Activated CD4-positive, alpha-beta T cell treated with anti-CD3 and anti-CD28 coated beads for 1 hour (primary cell): ENCODE results near the gene UFC1.
"Not testable (repeated sequence)": the region's sequence is repeated elsewhere in the genome, so short reads cannot be mapped to it uniquely, and the experiment has no call there.

Source experiments
- DNase-seq: peaks from one replicate; pipeline ENCODE4 v3.0.0-alpha.2; 2020

Gene UFC1

GRCh38 chr1:161153682-161154337 lies at the start of gene UFC1:
UFC1 (plus strand) TSS chr1:161153978; CDS start chr1:161153998, 20 bp downstream.
- DNase-seq, result peak; percentile 69

DNA sequence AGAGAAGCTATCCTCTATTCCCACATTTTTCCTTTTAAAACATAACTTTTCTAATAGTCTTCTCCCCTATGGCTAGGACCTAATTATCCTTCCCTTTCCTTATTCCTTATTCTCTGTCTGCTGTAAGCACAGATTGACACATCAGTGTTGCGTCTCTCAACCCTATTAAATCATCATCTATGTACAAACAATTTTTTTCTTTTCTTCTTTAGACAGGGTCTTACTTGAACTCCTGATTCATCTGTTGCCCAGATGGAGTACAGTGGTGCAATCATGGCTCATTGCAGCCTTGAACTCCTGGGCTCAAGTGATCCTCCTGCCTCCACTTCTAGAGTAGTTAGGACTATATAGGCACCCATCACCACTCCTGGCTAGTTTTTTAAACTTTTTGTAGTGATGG lies 47.3 kb upstream of the UFC1 start:
- no peak for DNase-seq

DNA sequence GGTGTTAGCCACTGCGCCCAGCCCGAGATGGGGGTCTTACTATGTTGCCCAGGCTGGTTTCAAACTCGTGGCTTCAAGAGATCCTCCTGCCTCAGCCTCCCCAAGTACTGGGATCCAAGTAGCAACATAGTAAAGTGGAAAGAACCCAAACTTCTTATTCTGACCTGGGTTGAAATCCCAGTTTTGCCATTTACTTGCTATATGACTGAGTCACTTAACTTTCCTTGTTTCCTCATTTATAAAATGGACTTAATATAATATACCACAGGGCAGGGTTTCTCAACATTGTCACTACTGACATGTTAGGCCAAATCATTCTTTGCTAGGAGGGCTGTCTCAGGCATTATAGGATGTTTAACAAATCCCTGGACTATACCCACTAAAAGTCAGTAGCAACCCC lies 42.7 kb upstream of the UFC1 start:
- DNase-seq, result no peak

GRCh38 chr1:161111527-161111926 lies 42.3 kb upstream of the UFC1 start:
- no peak for DNase-seq

DNA sequence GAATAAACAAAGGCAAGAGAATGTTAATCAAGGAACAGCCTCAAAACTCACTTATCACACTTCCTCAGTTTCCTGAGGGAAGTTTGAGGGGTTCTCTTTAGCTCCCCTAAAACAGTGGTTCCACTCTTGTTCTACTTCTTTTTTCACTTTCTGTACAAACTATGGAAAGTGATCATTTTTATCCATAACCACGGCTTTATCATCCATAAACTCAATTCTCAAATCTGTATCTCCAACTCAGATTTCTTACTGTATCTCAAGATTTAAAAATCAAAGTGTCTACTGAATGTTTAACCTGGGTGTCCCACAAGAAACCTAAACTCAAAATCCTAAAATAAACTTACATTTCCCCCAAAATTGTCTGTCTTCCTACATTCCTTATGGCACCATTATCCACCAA lies 39.9 kb upstream of the UFC1 start:
- no peak for DNase-seq

DNA sequence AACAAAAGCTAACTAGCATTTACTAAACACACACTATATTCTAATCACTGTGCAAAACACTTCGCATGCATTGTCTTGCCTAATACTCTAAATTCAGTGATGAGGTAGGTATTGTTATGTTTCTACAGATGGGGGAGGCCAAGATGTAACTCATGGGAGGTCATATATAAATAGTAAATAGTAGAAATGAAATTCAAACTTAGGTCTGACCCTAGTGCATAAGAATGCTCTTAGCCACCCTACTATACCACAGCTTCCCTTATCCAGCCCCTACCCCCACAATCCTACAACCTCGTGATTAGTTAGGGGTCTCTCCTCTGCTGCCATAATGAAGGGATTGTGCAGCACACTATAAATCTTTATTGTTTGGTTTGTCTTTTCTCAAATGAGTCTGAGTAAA lies 39.2 kb upstream of the UFC1 start:
- no peak for DNase-seq

- DNase-seq, result no peak
Observed at GRCh38 chr1:161115132-161115711, 38.6 kb upstream of the UFC1 start.

- not testable (repeated sequence) for DNase-seq
Observed at GRCh38 chr1:161115961-161116360, 37.8 kb upstream of the UFC1 start.

DNA sequence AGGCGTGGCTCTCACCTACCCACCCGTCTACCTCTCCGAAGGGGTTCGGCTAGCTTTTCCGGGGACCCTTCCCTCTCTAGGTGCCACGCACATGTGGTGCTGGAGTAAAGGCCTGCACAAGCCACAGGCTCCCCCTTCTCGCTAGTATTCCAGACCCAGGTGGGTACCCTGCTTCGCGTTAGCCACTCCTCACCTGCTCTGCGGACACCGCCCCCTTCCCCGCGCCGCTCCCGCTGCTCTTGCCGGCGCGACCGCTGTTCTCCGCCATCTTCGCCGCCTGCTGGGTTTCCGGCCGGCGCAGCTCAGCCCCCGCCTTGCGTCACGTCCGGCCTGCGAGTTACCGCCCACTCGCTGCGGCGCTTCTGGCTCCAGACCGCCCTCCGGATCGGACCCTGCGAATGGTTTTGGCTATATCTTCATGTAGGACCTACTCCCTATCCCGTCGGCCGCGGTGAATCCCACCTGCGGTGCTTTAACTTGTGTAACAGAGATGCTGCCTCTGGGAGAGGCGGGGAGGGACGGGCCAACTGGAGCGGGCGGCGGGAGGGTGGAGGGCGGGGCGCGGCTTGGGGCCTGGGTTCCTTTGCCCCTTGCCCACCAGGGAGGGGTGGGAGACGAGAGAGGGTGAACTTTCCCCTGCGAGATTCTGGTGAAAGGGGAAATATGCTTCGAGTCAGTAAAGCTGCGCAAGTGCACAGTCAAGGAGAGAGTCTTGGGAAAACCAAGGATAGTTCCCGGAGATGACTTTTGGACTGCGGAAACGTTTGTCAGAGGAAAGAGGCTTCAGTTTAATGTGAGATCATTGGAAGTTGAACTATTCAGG lies 35.8 kb upstream of the UFC1 start, which contains the start of the genes NIT1 and PFDN2:
TSS of gene NIT1 (plus strand) at position 347 of the 823 bp plus-strand sequence. CDS start at position 419, 72 bp downstream.
TSS of gene PFDN2 (minus strand) at position 279 of the 823 bp plus-strand sequence. CDS start at position 268, 11 bp downstream.
- peak; percentile 78 for DNase-seq

- peak; percentile 45 for DNase-seq
Observed at GRCh38 chr1:161119092-161119903, 34.5 kb upstream of the UFC1 start.

- no peak for DNase-seq
Observed at GRCh38 chr1:161121042-161121650, 32.6 kb upstream of the UFC1 start.

- DNase-seq, result no peak
Observed at GRCh38 chr1:161121834-161122233, 31.9 kb upstream of the UFC1 start.

DNA sequence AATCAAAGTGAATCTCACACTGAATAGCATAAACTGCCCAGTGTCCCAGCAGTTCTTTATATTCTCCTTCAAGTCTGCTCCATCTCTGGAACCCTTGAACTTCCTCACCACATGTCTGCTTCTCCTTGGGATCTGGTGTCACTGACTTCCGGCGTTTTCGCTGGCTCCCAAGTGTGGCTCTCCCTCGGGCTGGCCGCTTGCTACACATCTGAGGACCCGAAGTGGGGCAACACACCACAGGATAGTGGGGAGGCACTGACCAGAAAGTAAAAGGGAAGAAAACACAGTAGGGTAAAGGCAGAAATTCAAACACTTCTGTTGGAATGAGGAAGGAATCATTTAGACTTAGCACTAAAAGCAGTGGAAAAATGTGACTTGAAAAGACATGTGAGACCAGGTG lies 30.8 kb upstream of the UFC1 start:
- DNase-seq, result no peak

GRCh38 chr1:161127649-161128048 lies 26.1 kb upstream of the UFC1 start:
- no peak for DNase-seq

- no peak for DNase-seq
Observed at GRCh38 chr1:161128591-161129420, 25.0 kb upstream of the UFC1 start.

DNA sequence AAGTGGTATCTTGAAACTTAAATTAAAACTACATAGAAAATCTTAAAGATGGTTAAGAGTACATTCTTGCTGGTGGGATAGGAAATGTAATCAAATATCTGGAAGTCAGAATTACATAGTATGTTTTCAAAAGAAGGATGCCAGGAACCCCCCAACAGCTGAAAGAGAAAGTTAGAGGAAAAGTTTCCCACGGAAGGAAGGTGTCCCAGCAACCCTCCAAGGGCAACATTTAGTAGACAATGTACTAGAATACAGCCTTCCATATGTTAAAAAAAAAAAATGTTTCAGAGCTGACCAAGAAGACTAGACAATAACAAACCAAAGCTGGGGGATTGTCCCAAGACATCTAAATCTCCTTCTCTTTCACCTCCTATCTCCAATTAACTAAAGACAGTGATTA lies 23.5 kb upstream of the UFC1 start:
- DNase-seq, result no peak

DNA sequence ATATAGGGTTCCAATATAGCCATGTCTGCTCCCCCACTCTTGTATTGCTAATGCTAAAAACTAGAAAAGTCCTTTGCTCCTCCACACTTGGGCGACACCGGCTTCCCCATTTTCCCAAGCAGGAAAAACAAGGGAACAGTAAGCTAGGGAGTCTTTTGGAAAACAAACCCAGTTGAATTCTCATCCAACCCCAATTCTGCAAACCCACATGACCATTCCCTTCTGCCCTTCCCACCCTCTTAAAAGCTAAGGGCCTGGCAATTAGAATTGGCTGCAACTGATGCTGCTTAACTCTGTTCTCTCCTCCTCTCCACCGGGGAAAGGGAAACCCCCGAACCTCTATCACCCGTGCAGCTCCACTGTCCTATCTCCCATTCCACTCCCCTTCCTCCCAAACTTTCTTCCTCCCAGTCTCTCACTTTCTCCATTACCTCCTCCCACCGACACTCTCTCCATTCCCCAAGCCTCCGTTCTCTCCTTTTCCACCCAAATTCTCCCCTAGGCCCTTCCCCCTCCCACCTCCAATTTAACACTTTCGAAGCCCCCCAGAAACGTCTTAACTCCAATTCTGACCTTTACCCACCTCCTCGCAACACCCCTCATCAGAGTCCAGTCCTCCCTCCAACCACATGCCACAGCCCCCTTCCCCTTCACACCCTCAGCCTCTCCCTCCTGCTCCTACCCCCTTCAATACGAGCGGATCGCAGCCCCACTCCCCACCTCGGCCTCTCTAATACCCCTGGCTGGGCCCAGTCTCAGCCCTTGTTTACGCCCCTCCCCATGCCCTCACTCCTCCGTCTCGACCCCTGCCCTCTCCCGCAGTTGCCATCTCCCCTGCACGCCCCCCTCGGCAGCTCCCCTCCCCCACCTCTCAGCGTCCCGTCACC lies 22.0 kb upstream of the UFC1 start:
- DNase-seq, result no peak

DNA sequence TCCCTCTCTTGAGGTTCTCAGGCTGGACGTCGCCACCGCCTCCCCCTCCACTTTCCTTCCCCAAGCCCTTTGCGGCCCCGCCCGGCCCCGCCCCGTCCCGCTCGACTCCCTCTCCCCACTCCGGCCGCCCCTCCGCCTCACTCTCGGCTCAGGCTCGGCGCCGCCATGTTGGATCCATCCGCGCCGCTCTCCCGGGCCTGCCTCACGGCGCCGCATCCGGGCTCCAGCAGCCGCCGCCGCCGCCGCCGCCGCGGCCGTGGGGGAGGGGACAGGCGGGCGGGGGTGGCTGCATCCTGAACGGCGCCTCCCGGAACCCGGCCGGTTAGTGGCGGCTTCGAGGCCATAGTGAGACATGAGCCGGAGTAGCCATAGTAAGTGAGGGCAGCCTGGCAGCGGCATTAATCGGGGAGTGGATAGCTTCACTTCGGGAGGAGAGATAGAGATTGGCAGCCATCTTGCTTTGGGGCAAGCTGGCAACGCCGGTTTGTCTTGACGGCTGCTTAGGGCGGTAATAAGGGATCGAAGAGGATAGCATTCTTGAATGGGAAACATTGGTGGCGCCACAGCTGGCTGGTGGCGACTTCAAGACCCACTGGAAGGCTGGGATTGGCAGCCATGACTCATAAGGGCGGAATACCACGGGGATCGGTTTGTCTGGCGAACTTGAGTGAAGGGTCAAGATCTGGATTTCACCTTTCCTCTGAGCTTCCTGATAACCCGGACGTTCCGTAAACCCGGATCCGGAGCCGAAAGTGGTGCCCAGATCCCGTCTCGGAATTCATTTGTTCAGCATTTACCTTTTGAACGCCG lies 21.2 kb upstream of the UFC1 start, which contains the start of gene DEDD:
TSS of gene DEDD (minus strand) at position 258 of the 810 bp plus-strand sequence. CDS start 8,205 bp downstream, outside the sequence.
- DNase-seq, result peak; percentile 85

- no peak for DNase-seq
Observed at GRCh38 chr1:161133220-161133740, 20.5 kb upstream of the UFC1 start.
